Endothelial cell of umbilical vein (primary cell): Measurements from ENCODE around the gene RANBP6.

Experiments used
- CTCF ChIP-seq, 2 donors: IDR thresholded peaks; 1 replicate in 1 of 2; 2 replicates in 1 of 2; pipeline ENCODE4 v1.5.1; 2011; ENCODE audit warnings: low read length in 2 of 2, mild to moderate bottlenecking in 2 of 2, moderate library complexity in 2 of 2, control low read depth in 1 of 2, inconsistent platforms in 1 of 2, low read depth in 1 of 2; ENCODE audit not compliant: insufficient read depth in 1 of 2; ENCODE audit errors: extremely low read depth in 1 of 2
- POLR2A ChIP-seq: IDR thresholded peaks from 2 replicates; pipeline ENCODE4 v1.6.1; 2012; ENCODE audit warnings: low read depth, mild to moderate bottlenecking, control low read depth, low read length

DNA sequence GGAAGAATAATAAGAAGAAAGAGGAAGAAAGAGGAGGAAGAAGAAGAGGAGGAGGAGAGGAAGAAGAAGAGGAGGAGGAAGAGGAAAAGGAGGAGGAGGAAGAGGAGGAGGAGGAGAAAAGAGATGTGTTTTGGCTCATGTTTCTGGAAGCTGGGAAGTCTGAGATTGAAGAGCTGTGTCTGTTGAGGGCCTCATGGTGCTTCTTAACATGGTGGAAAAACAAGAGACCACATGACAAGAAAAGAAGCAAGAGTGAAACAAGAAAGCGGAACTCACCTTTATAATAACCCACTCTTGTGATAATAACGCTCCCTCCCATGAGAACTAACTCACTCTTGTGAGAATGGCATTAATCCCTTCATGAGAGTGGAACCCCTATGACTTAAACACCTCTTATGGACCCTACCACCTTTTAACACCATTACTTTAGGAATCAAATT, 36.1 kb upstream of the RANBP6 start:
- no peak for TF ChIP-seq POLR2A
- no peak for TF ChIP-seq CTCF (IDR thresholded peaks at IDR 0.05; ENCODE audit: extremely low read depth in 1 of 2, insufficient read depth in 1 of 2, low read depth in 1 of 2, low read length in 2 of 2)
